COR-L47 (cell line): ENCODE measurements around the gene MARK3.

Experiments used
- DNase-seq: peaks from one replicate; lab custom pipeline; 2025; lab: John Stamatoyannopoulos, UW

Gene MARK3

GRCh38 chr14:103538291-103539055, 153.3 kb downstream of the MARK3 start:
- DNase-seq, result no peak

GRCh38 chr14:103539056-103539825, 154.0 kb downstream of the MARK3 start:
- DNase-seq, result peak; percentile 19

- no peak for DNase-seq
Measured at GRCh38 chr14:103540821-103541708, 155.8 kb downstream of the MARK3 start.

- no peak for DNase-seq
Measured at GRCh38 chr14:103541709-103542604, 156.7 kb downstream of the MARK3 start.

GRCh38 chr14:103542605-103543088, 157.4 kb downstream of the MARK3 start:
- DNase-seq, result peak; percentile 60

GRCh38 chr14:103543140-103543539, 157.9 kb downstream of the MARK3 start:
- DNase-seq, result no peak

GRCh38 chr14:103543721-103544387, 158.6 kb downstream of the MARK3 start:
- DNase-seq, result no peak

- no peak for DNase-seq
Measured at GRCh38 chr14:103544388-103545218, 159.4 kb downstream of the MARK3 start.

- DNase-seq, result no peak
Measured at GRCh38 chr14:103545219-103545914, 160.2 kb downstream of the MARK3 start.

- peak; percentile 21 for DNase-seq
Measured at GRCh38 chr14:103545915-103546651, 160.9 kb downstream of the MARK3 start.

- peak; percentile 87 for DNase-seq
Measured at GRCh38 chr14:103546652-103547454, 161.6 kb downstream of the MARK3 start.

GRCh38 chr14:103547455-103547940, 162.3 kb downstream of the MARK3 start:
- no peak for DNase-seq

GRCh38 chr14:103547941-103548462, 162.8 kb downstream of the MARK3 start:
- DNase-seq, result no peak

- DNase-seq, result no peak
Measured at GRCh38 chr14:103548463-103549351, 163.5 kb downstream of the MARK3 start.

- no peak for DNase-seq
Measured at GRCh38 chr14:103549361-103550311, 164.4 kb downstream of the MARK3 start.
